Measurements from ENCODE around the gene DHX16. TPM values are rescaled to one million over a fixed set of nuclear protein-coding genes. Genes with fewer than 3 reads are reported as not detected.

Gene DHX16
- total and polyA plus RNA-seq, 9 of the 15 experiments (the other 6 are each of a cell fraction or from before 2014, with no cell fraction given), result 14.6 to 66.1 (median 47.5) TPM

DNA sequence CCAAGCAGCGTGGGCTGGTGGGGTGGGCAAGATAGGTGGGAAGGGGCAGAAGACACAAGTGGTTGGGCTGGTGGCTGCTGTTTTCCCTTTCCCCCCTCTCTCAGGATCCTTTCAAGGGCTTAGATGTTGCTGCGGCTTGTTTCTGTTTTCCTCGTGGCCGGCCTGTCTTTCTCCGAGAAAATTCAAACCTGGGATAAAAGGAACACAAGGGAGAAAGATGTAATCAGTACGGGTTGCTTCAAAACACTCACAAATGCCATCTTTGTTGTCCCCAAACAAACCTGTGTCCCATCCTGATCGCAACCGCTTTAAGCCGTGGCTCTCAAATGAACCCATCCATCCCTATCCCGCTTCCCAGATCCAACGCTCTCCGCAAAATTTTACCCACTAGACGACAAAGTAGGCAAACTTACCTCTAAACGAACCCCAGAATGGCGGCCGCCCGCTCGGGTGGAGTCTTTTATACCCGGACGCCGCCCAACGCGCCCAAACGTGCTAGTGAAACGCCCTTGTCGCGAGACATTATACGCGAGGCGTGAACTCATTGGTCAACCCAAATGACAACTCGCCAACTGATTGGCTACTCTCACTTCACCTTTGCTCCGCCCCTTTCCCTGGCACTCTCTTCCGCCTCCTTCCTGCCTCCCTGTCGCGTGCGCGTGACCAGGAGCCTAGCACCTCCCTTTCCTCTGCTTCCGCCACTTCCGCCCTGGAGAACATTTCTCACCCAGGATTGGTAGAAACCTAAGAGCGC lies 55.8 kb downstream of the DHX16 start, which contains the start of gene PPP1R10 (continued):
- TF ChIP-seq, protein P1, sequence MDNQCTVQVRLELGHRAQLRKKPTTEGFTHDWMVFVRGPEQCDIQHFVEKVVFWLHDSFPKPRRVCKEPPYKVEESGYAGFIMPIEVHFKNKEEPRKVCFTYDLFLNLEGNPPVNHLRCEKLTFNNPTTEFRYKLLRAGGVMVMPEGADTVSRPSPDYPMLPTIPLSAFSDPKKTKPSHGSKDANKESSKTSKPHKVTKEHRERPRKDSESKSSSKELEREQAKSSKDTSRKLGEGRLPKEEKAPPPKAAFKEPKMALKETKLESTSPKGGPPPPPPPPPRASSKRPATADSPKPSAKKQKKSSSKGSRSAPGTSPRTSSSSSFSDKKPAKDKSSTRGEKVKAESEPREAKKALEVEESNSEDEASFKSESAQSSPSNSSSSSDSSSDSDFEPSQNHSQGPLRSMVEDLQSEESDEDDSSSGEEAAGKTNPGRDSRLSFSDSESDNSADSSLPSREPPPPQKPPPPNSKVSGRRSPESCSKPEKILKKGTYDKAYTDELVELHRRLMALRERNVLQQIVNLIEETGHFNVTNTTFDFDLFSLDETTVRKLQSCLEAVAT (IDR thresholded peaks at IDR 0.05), result peak; percentile 99
- no peak for TF ChIP-seq SMARCE1 (IDR thresholded peaks at IDR 0.05)
- TF ChIP-seq ASH1L (IDR thresholded peaks at IDR 0.05; ENCODE audit: borderline replicate concordance, low read depth, partially characterized antibody), result peak; percentile 94
- 0 out of 2 replicates have a peak, but pooled peaks have one; percentile 60 for TF ChIP-seq HLTF (IDR thresholded peaks at IDR 0.05)
- TF ChIP-seq CBX2 (IDR thresholded peaks at IDR 0.05; ENCODE audit: insufficient read depth, low read length, poor library complexity, severe bottlenecking), result no peak
- peak; percentile 94; the same call in 1 of the 2 replicates for TF ChIP-seq TOE1 (IDR thresholded peaks at IDR 0.05; ENCODE audit: borderline replicate concordance)
- peak; percentile 94; the same call in 1 of the 2 replicates for TF ChIP-seq TOE1 (CRISPR knock-in tag; IDR thresholded peaks at IDR 0.05; ENCODE audit: borderline replicate concordance, low read depth)
- TF ChIP-seq, protein P2, sequence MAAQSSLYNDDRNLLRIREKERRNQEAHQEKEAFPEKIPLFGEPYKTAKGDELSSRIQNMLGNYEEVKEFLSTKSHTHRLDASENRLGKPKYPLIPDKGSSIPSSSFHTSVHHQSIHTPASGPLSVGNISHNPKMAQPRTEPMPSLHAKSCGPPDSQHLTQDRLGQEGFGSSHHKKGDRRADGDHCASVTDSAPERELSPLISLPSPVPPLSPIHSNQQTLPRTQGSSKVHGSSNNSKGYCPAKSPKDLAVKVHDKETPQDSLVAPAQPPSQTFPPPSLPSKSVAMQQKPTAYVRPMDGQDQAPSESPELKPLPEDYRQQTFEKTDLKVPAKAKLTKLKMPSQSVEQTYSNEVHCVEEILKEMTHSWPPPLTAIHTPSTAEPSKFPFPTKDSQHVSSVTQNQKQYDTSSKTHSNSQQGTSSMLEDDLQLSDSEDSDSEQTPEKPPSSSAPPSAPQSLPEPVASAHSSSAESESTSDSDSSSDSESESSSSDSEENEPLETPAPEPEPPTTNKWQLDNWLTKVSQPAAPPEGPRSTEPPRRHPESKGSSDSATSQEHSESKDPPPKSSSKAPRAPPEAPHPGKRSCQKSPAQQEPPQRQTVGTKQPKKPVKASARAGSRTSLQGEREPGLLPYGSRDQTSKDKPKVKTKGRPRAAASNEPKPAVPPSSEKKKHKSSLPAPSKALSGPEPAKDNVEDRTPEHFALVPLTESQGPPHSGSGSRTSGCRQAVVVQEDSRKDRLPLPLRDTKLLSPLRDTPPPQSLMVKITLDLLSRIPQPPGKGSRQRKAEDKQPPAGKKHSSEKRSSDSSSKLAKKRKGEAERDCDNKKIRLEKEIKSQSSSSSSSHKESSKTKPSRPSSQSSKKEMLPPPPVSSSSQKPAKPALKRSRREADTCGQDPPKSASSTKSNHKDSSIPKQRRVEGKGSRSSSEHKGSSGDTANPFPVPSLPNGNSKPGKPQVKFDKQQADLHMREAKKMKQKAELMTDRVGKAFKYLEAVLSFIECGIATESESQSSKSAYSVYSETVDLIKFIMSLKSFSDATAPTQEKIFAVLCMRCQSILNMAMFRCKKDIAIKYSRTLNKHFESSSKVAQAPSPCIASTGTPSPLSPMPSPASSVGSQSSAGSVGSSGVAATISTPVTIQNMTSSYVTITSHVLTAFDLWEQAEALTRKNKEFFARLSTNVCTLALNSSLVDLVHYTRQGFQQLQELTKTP (IDR thresholded peaks at IDR 0.05; ENCODE audit: low read depth in 1 of 2, partially characterized antibody in 2 of 2), result peak; percentile 89 to 98
- TF ChIP-seq NEUROD1 (IDR thresholded peaks at IDR 0.05; ENCODE audit: borderline replicate concordance, low read depth, low read length, partially characterized antibody), result peak; percentile 93
- TF ChIP-seq SIN3B (IDR thresholded peaks at IDR 0.05; ENCODE audit: low read depth), result peak; percentile 68
- peak; percentile 97 for TF ChIP-seq CHCHD3 (CRISPR knock-in tag; IDR thresholded peaks at IDR 0.05)
- TF ChIP-seq GTF2E2 (tag; IDR thresholded peaks at IDR 0.05), result peak; percentile 100
- peak; percentile 95 for TF ChIP-seq HEY1 (CRISPR knock-in tag; IDR thresholded peaks at IDR 0.05; ENCODE audit: borderline replicate concordance)
- TF ChIP-seq ZNF282 (CRISPR knock-in tag; IDR thresholded peaks at IDR 0.05), result no peak
- TF ChIP-seq NR4A1 (CRISPR knock-in tag; IDR thresholded peaks at IDR 0.05), result peak; percentile 34; the same call in 1 of the 2 replicates
- peak; percentile 78 for TF ChIP-seq NR4A1 (tag; IDR thresholded peaks at IDR 0.05)
- TF ChIP-seq ZNF75A (CRISPR knock-in tag; IDR thresholded peaks at IDR 0.05), result no peak
- TF ChIP-seq E2F4 (CRISPR knock-in tag; IDR thresholded peaks at IDR 0.05; ENCODE audit: low read depth), result 0 out of 2 replicates have a peak, but pooled peaks have one; percentile 36
- TF ChIP-seq, protein P3, sequence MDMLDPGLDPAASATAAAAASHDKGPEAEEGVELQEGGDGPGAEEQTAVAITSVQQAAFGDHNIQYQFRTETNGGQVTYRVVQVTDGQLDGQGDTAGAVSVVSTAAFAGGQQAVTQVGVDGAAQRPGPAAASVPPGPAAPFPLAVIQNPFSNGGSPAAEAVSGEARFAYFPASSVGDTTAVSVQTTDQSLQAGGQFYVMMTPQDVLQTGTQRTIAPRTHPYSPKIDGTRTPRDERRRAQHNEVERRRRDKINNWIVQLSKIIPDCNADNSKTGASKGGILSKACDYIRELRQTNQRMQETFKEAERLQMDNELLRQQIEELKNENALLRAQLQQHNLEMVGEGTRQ (CRISPR knock-in tag; IDR thresholded peaks at IDR 0.05), result peak; percentile 17
- TF ChIP-seq NUFIP1 (IDR thresholded peaks at IDR 0.05; ENCODE audit: partially characterized antibody), result peak; percentile 85

Measured in K562 (cell line).